ENCODE measurements around the gene CD320.

DNA sequence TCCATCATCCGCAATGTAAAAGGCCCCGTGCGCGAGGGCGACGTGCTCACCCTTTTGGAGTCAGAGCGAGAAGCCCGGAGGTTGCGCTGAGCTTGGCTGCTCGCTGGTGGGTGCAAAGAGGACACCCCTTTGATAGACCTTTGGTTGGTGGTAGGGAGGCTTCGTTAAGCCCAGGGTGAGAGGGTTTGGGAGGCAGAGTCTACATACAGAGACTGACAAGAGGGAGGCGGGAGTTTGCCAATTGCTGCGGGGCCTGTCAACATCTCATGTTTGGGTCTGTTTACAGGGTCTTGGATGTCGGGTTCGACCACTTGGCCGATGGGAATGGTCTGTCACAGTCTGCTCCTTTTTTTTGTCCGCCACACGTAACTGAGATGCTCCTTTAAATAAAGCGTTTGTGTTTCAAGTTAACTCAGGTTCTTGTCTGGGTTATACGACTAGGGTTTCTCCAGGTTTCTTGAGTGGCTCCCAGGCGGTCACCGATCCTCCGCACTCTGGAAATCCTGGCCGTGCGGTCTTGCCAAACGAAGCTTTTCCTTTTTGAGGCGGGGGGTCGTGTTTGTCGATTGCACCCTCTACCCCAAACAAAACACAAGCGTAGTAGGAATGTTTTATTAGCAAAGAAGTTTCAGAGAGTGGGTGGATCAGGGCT, 14.0 kb upstream of the CD320 start:
- TF ChIP-seq TAF1 (IDR thresholded peaks at IDR 0.05; ENCODE audit: low read depth) (no peak), RAD21 (IDR thresholded peaks at IDR 0.05; ENCODE audit: low read depth) (no peak), MAX (IDR thresholded peaks at IDR 0.05) (no peak), TCF12 (IDR thresholded peaks at IDR 0.05; ENCODE audit: low read depth) (no peak)
